SU-DHL-6 (cell line): ENCODE results near the gene HTT.

Source experiments
- H2AFZ ChIP-seq: fragments of 200-600 bp; sonication (generic); 2 replicates; pipeline ENCODE4 v1.6.1; 2014; ENCODE audit warnings: low read depth, mild to moderate bottlenecking, moderate library complexity, mixed read lengths, antibody characterized with exemption, low read length; ENCODE audit not compliant: severe bottlenecking
- H3F3A ChIP-seq: fragments of 200-600 bp; shearing (Covaris generic); 2 replicates; pipeline ENCODE4 v1.6.0; 2016; ENCODE audit warnings: antibody characterized with exemption, mild to moderate bottlenecking; ENCODE audit not compliant: insufficient read depth
- H3K27ac ChIP-seq: fragments of 200-600 bp; sonication (generic); 2 replicates; pipeline ENCODE4 v1.5.1; 2016; ENCODE audit warnings: low read depth, mild to moderate bottlenecking, low read length, moderate library complexity, mixed read lengths
- H3K27me3 ChIP-seq: fragments of 200-600 bp; sonication (generic), shearing (Covaris generic); 2 replicates; pipeline ENCODE4 v1.6.0; 2014; ENCODE audit warnings: mild to moderate bottlenecking, low read length
- H3K36me3 ChIP-seq: fragments of 200-600 bp; sonication (generic); 2 replicates; pipeline ENCODE4 v1.6.1; 2014; ENCODE audit warnings: mild to moderate bottlenecking, low read length, mixed read lengths
- H3K4me2 ChIP-seq: fragments of 300-600, 200-600 bp; shearing (Covaris generic), sonication (generic); 2 replicates; pipeline ENCODE4 v1.6.0; 2014; ENCODE audit warnings: low read length, low read depth, mild to moderate bottlenecking; ENCODE audit not compliant: poor library complexity, severe bottlenecking
- H3K4me3 ChIP-seq: fragments of 200-600 bp; sonication (generic); 2 replicates; pipeline ENCODE4 v1.5.1; 2014; ENCODE audit warnings: antibody characterized with exemption, low read length, mild to moderate bottlenecking, mixed read lengths; ENCODE audit not compliant: insufficient read depth, poor library complexity, severe bottlenecking
- H3K79me2 ChIP-seq: fragments of 200-600 bp; sonication (generic); 2 replicates; pipeline ENCODE4 v1.6.1; 2014; ENCODE audit warnings: mild to moderate bottlenecking, low read length, moderate library complexity; ENCODE audit not compliant: insufficient read depth
- H3K9ac ChIP-seq: fragments of 200-600 bp; sonication (generic); 2 replicates; pipeline ENCODE4 v1.7.0; 2014; ENCODE audit warnings: mild to moderate bottlenecking, low read length
- H3K9me2 ChIP-seq: fragments of 200-600 bp; sonication (generic); replicated peaks from 2 replicates; pipeline ENCODE4 v1.6.1; 2014; ENCODE audit warnings: low read length; ENCODE audit not compliant: insufficient read depth
- H3K9me3 ChIP-seq: fragments of 200-600 bp; sonication (generic); 2 replicates; pipeline ENCODE4 v1.6.1; 2014; ENCODE audit warnings: low read length, mixed read lengths; ENCODE audit not compliant: insufficient read depth
- H4K20me1 ChIP-seq: fragments of 200-600 bp; sonication (generic); 2 replicates; pipeline ENCODE4 v1.6.1; 2014; ENCODE audit warnings: low read depth, mild to moderate bottlenecking, antibody characterized with exemption, low read length, moderate library complexity, mixed read lengths
- CTCF ChIP-seq: fragments of 200-600 bp; sonication (generic); IDR thresholded peaks from one replicate; pipeline ENCODE4 v1.5.1; 2017; ENCODE audit warnings: antibody characterized with exemption, mild to moderate bottlenecking, low read length, moderate library complexity; ENCODE audit not compliant: insufficient read depth, poor library complexity, severe bottlenecking
- EZH2phosphoT487 ChIP-seq: fragments of 200-600 bp; sonication (generic), shearing (Covaris generic); conservative IDR thresholded peaks from 2 replicates; pipeline ENCODE4 v1.6.1; 2018; ENCODE audit warnings: mild to moderate bottlenecking, antibody characterized with exemption, low read length, moderate library complexity, mixed read lengths

HTT gene

GRCh38 chr4:3237266-3237665, 162.8 kb downstream of the HTT start:
- H3K4me3 ChIP-seq: no peak overlapping the region
- no peaks in the 10 kb centered on the region for H3K27me3 ChIP-seq
- H3K9me2 ChIP-seq: no peaks in the 10 kb centered on the region
- no peaks in the 10 kb centered on the region for H3F3A ChIP-seq
- H2AFZ ChIP-seq: no peak overlapping the region
- no peaks in the 10 kb centered on the region for H3K79me2 ChIP-seq
- no peaks in the 10 kb centered on the region for H3K9me3 ChIP-seq
- no peak overlapping the region for H3K9ac ChIP-seq
- TF ChIP-seq EZH2phosphoT487 (no peak), CTCF (no peak)
- no peak overlapping the region for H3K4me2 ChIP-seq
- H4K20me1 ChIP-seq: no peaks in the 10 kb centered on the region
- no peak overlapping the region for H3K27ac ChIP-seq
- no peaks in the 10 kb centered on the region for H3K36me3 ChIP-seq

GRCh38 chr4:3237712-3238560, 163.5 kb downstream of the HTT start:
- no peak for TF ChIP-seq EZH2phosphoT487
- no peak for TF ChIP-seq CTCF
- H3K79me2 ChIP-seq: no peaks in the 10 kb centered on the region
- no peak overlapping the region for H3K4me2 ChIP-seq
- H3K4me3 ChIP-seq: no peak overlapping the region
- H3K27ac ChIP-seq: no peak overlapping the region
- H3K9me3 ChIP-seq: no peaks in the 10 kb centered on the region
- no peak overlapping the region for H3K9ac ChIP-seq
- no peak overlapping the region for H2AFZ ChIP-seq
- H3K27me3 ChIP-seq: no peaks in the 10 kb centered on the region
- H3F3A ChIP-seq: no peaks in the 10 kb centered on the region
- no peaks in the 10 kb centered on the region for H4K20me1 ChIP-seq
- no peaks in the 10 kb centered on the region for H3K36me3 ChIP-seq
- H3K9me2 ChIP-seq: no peaks in the 10 kb centered on the region

GRCh38 chr4:3238721-3239120, 164.2 kb downstream of the HTT start:
- no peaks in the 10 kb centered on the region for H3K79me2 ChIP-seq
- TF ChIP-seq EZH2phosphoT487 (no peak), CTCF (no peak)
- no peaks in the 10 kb centered on the region for H3K27me3 ChIP-seq
- no peaks in the 10 kb centered on the region for H3K9me2 ChIP-seq
- no peak overlapping the region for H3K4me2 ChIP-seq
- no peaks in the 10 kb centered on the region for H3K9me3 ChIP-seq
- no peak overlapping the region for H3K9ac ChIP-seq
- H2AFZ ChIP-seq: no peak overlapping the region
- H3K4me3 ChIP-seq: no peak overlapping the region
- no peaks in the 10 kb centered on the region for H3F3A ChIP-seq
- H3K36me3 ChIP-seq: no peaks in the 10 kb centered on the region
- H4K20me1 ChIP-seq: no peaks in the 10 kb centered on the region
- H3K27ac ChIP-seq: no peak overlapping the region
